Neuronal stem cell (in vitro differentiated cells): Measurements from ENCODE around the gene GPER1.

Source experiments
- DNase-seq: peaks from one replicate; pipeline ENCODE4 v3.0.0-alpha.2; 2013; ENCODE audit warnings: low spot score
- H2AFZ ChIP-seq: one replicate; pipeline ENCODE4 v1.6.1; 2013; ENCODE audit warnings: mild to moderate bottlenecking, low read length, inconsistent platforms
- H2AK5ac ChIP-seq: 2 replicates; pipeline ENCODE4 v1.6.1; 2013; ENCODE audit warnings: low read depth, mild to moderate bottlenecking, inconsistent platforms, low read length, moderate library complexity, mixed read lengths
- H2BK120ac ChIP-seq: 2 replicates; pipeline ENCODE4 v1.6.1; 2013; ENCODE audit warnings: low read depth, mild to moderate bottlenecking, inconsistent platforms, low read length, moderate library complexity, mixed read lengths
- H2BK12ac ChIP-seq: one replicate; pipeline ENCODE4 v1.6.1; 2013; ENCODE audit warnings: low read length, inconsistent platforms
- H2BK15ac ChIP-seq: 2 replicates; pipeline ENCODE4 v1.6.1; 2013; ENCODE audit warnings: mild to moderate bottlenecking, low read length, inconsistent platforms, mixed read lengths
- H2BK5ac ChIP-seq: one replicate; pipeline ENCODE4 v1.6.1; 2013; ENCODE audit warnings: inconsistent platforms, mild to moderate bottlenecking, low read length, moderate library complexity
- H3K14ac ChIP-seq: one replicate; pipeline ENCODE4 v1.6.1; 2013; ENCODE audit warnings: low read length, inconsistent platforms
- H3K18ac ChIP-seq: 2 replicates; pipeline ENCODE4 v1.6.1; 2013; ENCODE audit warnings: low read length, inconsistent platforms
- H3K23ac ChIP-seq: 2 replicates; pipeline ENCODE4 v1.6.1; 2013; ENCODE audit warnings: low read depth, mild to moderate bottlenecking, mixed read lengths, low read length, inconsistent platforms; ENCODE audit not compliant: poor library complexity
- H3K27ac ChIP-seq: replicated peaks from 3 replicates; pipeline ENCODE4 v1.5.1; 2013; ENCODE audit warnings: low read length, inconsistent platforms
- H3K27me3 ChIP-seq, 3 experiments: 2 replicates each; pipeline ENCODE4 v1.6.1; 2013; ENCODE audit warnings: low read length in 3 of 3, mild to moderate bottlenecking in 2 of 3, inconsistent platforms in 1 of 3, low read depth in 1 of 3, mixed read lengths in 1 of 3, moderate library complexity in 1 of 3; ENCODE audit not compliant: control insufficient read depth in 3 of 3, insufficient read depth in 3 of 3
- H3K36me3 ChIP-seq, 2 donors: replicated peaks in 1 of 2; 2 replicates each; pipeline ENCODE4 v1.6.1; 2013; ENCODE audit warnings: low read length in 2 of 2; ENCODE audit not compliant: control insufficient read depth in 2 of 2, insufficient read depth in 2 of 2
- H3K4ac ChIP-seq: 2 replicates; pipeline ENCODE4 v1.6.1; 2013; ENCODE audit warnings: inconsistent platforms, mild to moderate bottlenecking, low read length, moderate library complexity
- H3K4me1 ChIP-seq, 2 donors: 1 replicate in 1 of 2; 2 replicates in 1 of 2; pipeline ENCODE4 v1.6.1; 2013; ENCODE audit warnings: low read length in 2 of 2, low read depth in 1 of 2; ENCODE audit not compliant: control insufficient read depth in 2 of 2, insufficient read depth in 1 of 2
- H3K4me2 ChIP-seq: one replicate; pipeline ENCODE4 v1.6.1; 2013; ENCODE audit warnings: mild to moderate bottlenecking, low read length, inconsistent platforms; ENCODE audit not compliant: insufficient read depth, poor library complexity, severe bottlenecking
- H3K4me3 ChIP-seq, 2 donors: 2 replicates each; pipeline ENCODE4 v1.5.1; 2013; ENCODE audit warnings: low read length in 2 of 2, mild to moderate bottlenecking in 2 of 2, inconsistent platforms in 1 of 2, moderate library complexity in 1 of 2
- H3K79me1 ChIP-seq: one replicate; pipeline ENCODE4 v1.6.1; 2013; ENCODE audit warnings: low read depth, mild to moderate bottlenecking, inconsistent platforms, low read length, moderate library complexity
- H3K9ac ChIP-seq: one replicate; pipeline ENCODE4 v1.6.1; 2013; ENCODE audit warnings: mild to moderate bottlenecking, low read depth, low read length, inconsistent platforms; ENCODE audit not compliant: poor library complexity
- H3K9me3 ChIP-seq, 2 donors: replicated peaks in 1 of 2; 2 replicates each; pipeline versions ENCODE3 to v1.6.1; 2013; ENCODE audit warnings: low read length in 2 of 2, mild to moderate bottlenecking in 2 of 2, inconsistent platforms in 1 of 2, low read depth in 1 of 2, mixed read lengths in 1 of 2, moderate library complexity in 1 of 2; ENCODE audit not compliant: control insufficient read depth in 2 of 2, insufficient read depth in 1 of 2
- H4K8ac ChIP-seq: one replicate; pipeline ENCODE4 v1.6.1; 2013; ENCODE audit warnings: low read depth, mild to moderate bottlenecking, inconsistent platforms, low read length, moderate library complexity
- H4K91ac ChIP-seq: one replicate; pipeline ENCODE4 v1.6.1; 2013; ENCODE audit warnings: low read length, low read depth, mild to moderate bottlenecking, inconsistent platforms; ENCODE audit not compliant: poor library complexity
- WGBS, 2 donors: extraction: QIAGEN DNeasy Blood & Tissue Kit; methylation state at CpG; one replicate each; pipeline ENCODE4 v1.1.7; 2013; ENCODE audit warnings: missing lambda C conversion rate in 2 of 2, mixed read lengths in 1 of 2; ENCODE audit not compliant: insufficient read length in 2 of 2, insufficient replicate concordance in 1 of 2; ENCODE audit errors: extremely low coverage in 2 of 2; 5-methylcytosine and 5-hydroxymethylcytosine counted together

The GPER1 gene

DNA sequence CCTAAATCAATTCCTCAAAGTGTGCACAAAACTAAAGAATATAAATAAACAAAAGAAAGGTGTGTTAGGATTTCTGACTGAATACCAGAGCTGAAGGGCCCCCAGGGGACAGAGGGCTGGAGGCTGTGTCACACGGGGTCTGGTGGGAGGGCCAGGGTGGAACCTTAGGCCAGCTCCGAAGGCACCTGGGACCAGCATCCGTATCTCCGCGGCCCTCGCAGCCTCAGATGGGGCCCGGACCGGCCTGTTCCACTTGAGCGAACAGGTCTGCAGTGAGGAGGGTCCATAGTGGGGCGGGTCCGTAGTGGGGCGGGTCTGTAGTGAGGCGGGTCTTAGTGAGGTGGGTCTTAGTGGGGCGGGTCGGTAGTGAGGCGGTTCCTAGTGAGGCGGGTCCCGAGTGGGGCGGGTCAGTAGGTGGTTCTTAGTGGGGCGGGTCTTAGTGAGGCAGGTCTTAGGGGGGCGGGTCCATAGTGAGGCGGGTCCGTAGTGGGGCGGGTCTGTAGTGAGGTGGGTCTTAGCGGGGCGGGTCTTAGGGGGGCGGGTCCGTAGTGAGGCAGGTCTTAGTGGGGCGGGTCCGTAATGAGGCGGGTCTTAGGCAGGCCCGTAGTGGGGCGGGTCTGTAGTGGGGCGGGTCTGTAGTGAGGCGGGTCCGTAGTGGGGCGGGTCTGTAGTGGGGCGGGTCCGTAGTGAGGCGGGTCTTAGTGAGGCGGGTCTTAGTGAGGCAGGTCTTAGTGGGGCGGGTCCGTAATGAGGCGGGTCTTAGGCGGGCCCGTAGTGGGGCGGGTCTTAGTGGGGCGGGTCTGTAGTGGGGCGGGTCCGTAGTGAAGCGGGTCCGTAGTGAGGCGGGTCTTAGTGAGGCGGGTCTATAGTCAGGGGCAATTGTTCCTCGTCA lies 28.5 kb upstream of the GPER1 start:
- H3K23ac ChIP-seq = peak overlapping the region; percentile 6
- H3K79me1 ChIP-seq = peaks cover 17% of the 10 kb centered on the region
- peak overlapping the region; percentile 3 for H3K27ac ChIP-seq
- no peak overlapping the region for H2BK15ac ChIP-seq
- H3K9me3 ChIP-seq = no peaks in the 10 kb centered on the region
- no peak overlapping the region for H2BK12ac ChIP-seq
- H3K36me3 ChIP-seq = peaks cover 7 to 9% of the 10 kb centered on the region in 2 donors
- DNase-seq = peak; percentile 80
- H3K18ac ChIP-seq = peak overlapping the region; percentile 85
- no peak overlapping the region for H2AFZ ChIP-seq
- H4K91ac ChIP-seq = no peak overlapping the region
- no peak overlapping the region for H2BK120ac ChIP-seq
- no CpG with 5 or more reads among the region's 55 CpGs for WGBS, 2 donors
- H3K9ac ChIP-seq = no peak overlapping the region
- H3K4ac ChIP-seq = no peak overlapping the region
- H3K4me1 ChIP-seq = peaks cover 10 to 29% of the 10 kb centered on the region in 2 donors
- no peak overlapping the region for H4K8ac ChIP-seq
- H3K27me3 ChIP-seq = peaks cover 0 to 2% (median 0%) of the 10 kb centered on the region in 3 experiments
- H2BK5ac ChIP-seq = no peak overlapping the region
- H3K4me2 ChIP-seq = peak overlapping the region; percentile 52
- no peak overlapping the region for H3K4me3 ChIP-seq
- H2AK5ac ChIP-seq = peak overlapping the region; percentile 82
- H3K14ac ChIP-seq = no peak overlapping the region

GRCh38 chr7:1060315-1061072 lies 27.4 kb upstream of the GPER1 start:
- WGBS, 2 donors = no CpG with 5 or more reads among the region's 35 CpGs
- H4K91ac ChIP-seq = no peak overlapping the region
- peak overlapping the region; percentile 90 for H3K18ac ChIP-seq
- H2AK5ac ChIP-seq = peak overlapping the region; percentile 94
- no peak overlapping the region for H2AFZ ChIP-seq
- no peak overlapping the region for H2BK12ac ChIP-seq
- H2BK15ac ChIP-seq = peak overlapping the region; percentile 14
- H3K23ac ChIP-seq = peak overlapping the region; percentile 49
- no peak overlapping the region for H3K27ac ChIP-seq
- no peak overlapping the region for H2BK120ac ChIP-seq
- no peaks in the 10 kb centered on the region for H3K9me3 ChIP-seq
- H3K4me3 ChIP-seq = peak overlapping the region in 1 of 2 donors; percentile 52
- peaks cover 7 to 9% of the 10 kb centered on the region in 2 donors for H3K36me3 ChIP-seq
- peak overlapping the region; percentile 45 for H3K9ac ChIP-seq
- H3K14ac ChIP-seq = peak overlapping the region; percentile 11
- DNase-seq = no peak
- H2BK5ac ChIP-seq = no peak overlapping the region
- H4K8ac ChIP-seq = no peak overlapping the region
- peaks cover 3 to 22% of the 10 kb centered on the region in 2 donors for H3K4me1 ChIP-seq
- H3K4ac ChIP-seq = no peak overlapping the region
- H3K4me2 ChIP-seq = peak overlapping the region; percentile 52
- H3K27me3 ChIP-seq = peaks cover 0 to 2% (median 0%) of the 10 kb centered on the region in 3 experiments
- H3K79me1 ChIP-seq = peaks cover 14% of the 10 kb centered on the region

- Histone ChIP-seq H3K14ac (no peak overlapping the region), H4K8ac (no peak overlapping the region), H2AFZ (no peak overlapping the region), H3K23ac (no peak overlapping the region), H2BK15ac (no peak overlapping the region), H3K9ac (no peak overlapping the region), H2BK5ac (no peak overlapping the region), H3K4me3 (peak overlapping the region in 1 of 2 donors; percentile 36), H3K9me3 (no peaks in the 10 kb centered on the region), H4K91ac (no peak overlapping the region), H3K27ac (no peak overlapping the region), H3K18ac (peak overlapping the region; percentile 20), H2BK120ac (no peak overlapping the region), H2BK12ac (no peak overlapping the region), H3K4me2 (no peak overlapping the region), H3K27me3 (peaks cover 0 to 2% (median 0%) of the 10 kb centered on the region in 3 experiments), H2AK5ac (peak overlapping the region; percentile 12), H3K36me3 (peaks cover 7 to 9% of the 10 kb centered on the region in 2 donors), H3K79me1 (peaks cover 14% of the 10 kb centered on the region), H3K4ac (no peak overlapping the region), H3K4me1 (peaks cover 3 to 23% of the 10 kb centered on the region in 2 donors)
- no peak for DNase-seq
- no CpG with 5 or more reads among the region's 9 CpGs for WGBS, 2 donors
Observed at GRCh38 chr7:1061180-1061579, 26.7 kb upstream of the GPER1 start.
